GM19438 (cell line): ENCODE results near the gene TTC23.

Source experiments
- ATAC-seq: cut with Tn5 transposase; IDR thresholded peaks from one replicate; pipeline ENCODE4 v1.9.1; 2021; ENCODE audit warnings: low read depth; ENCODE audit not compliant: unreplicated experiment

TTC23 gene

DNA sequence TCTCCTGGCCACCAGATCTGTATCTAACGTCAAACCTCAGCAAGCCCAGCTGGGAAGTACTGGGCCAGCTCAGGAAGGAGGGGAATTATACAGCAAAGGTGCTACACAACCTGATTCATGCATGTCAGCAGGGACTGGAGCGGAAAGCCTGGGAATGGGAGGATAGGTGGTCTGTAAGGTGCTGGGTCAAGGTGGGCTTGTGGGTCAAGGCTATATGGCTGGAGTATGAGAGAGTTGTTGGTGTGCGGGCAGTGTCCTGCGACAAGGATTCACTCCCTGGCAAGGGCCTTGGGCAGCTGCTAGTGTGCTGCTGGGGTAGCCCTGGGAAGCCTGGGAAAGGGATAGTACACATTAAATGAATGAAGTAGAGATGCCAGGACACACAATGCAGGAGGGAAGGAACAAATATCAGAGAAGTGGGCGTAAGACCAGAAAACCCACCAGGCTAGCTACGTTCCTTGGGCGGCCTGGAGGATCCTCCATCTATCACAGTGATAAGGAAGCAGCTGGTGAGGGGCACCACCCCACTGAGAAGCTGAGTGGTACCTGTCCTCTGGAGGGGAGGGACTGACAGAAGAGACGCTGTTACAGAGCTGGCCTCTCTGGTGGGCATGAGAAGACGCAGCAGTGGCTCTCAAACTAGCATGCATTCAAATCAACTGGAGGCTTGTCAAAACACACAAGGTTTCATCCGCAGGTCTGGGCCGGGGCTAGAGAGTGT lies 153.0 kb downstream of the TTC23 start:
- ATAC-seq, result no peak

DNA sequence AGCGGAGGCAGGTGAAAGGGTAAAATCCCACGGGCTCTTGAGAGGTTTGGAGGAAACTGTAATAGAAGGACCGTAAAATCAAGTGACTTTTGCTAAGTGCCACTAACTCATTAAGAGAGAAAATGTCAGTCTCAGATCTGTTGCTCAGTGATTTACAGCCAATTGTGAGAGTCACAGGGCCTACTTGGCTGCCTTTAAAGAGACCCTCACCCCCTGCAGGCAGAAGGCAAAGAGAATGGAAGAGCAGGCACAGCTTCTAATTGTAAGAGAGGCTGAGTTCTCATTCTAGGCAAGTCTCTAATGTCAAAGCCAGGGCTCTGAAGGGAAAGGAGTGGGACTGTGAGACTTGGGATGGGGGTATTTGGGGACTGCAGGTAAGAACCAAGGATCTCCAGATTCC lies 153.8 kb downstream of the TTC23 start:
- no peak for ATAC-seq

GRCh38 chr15:99092554-99093172 lies 156.7 kb downstream of the TTC23 start:
- ATAC-seq, result no peak

DNA sequence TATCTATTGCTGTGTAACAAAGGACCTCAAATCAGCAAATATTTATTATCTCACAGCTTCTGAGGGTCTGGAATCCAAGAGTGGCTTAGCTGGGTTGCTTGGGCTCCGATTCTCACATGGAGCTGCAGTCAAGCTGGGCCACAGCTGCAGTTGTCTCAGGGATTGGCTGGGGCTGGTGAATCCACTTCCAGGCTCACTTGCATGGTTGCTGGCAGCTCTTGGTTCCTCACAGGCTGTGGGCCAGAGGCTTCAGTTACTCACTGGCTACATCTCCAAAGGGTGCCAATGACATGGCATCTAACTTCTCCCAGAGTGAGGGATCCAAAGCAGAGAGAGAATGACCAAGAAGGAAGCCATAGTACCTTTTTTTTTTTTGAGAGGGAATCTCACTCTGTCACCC lies 158.4 kb downstream of the TTC23 start:
- ATAC-seq, result no peak

DNA sequence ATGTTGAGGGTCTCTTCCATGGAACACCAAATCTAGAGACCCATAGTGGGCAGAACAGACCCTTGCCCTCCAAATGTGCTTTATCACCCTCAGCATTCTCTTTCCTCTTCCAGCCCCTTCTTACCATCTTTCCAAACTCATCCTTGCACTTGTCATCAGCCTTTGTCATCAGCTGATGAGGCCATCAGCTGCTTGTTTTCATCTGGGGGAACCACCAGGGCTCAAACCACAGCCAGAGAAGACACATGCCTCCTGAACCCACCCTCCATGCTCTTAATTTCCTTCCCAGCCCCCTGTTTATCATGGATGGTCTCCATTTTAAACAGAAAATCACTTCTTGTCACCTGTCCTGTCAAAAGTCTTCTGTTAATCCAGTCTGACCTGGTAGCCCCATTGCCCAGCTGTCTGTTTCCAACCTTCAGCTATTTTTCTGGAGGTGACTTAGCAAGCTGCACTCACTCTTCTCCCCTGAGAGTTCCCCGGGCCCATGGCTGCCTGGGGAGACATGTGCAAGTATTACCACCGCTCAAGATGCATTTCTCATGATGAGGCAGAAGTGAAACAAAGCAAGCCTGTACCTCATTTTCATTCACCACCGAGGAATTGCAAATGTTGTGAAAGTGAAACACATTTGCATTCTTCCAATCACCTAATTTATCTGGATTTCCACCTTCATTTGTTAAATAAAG lies 159.2 kb downstream of the TTC23 start:
- ATAC-seq, result peak; percentile 100

DNA sequence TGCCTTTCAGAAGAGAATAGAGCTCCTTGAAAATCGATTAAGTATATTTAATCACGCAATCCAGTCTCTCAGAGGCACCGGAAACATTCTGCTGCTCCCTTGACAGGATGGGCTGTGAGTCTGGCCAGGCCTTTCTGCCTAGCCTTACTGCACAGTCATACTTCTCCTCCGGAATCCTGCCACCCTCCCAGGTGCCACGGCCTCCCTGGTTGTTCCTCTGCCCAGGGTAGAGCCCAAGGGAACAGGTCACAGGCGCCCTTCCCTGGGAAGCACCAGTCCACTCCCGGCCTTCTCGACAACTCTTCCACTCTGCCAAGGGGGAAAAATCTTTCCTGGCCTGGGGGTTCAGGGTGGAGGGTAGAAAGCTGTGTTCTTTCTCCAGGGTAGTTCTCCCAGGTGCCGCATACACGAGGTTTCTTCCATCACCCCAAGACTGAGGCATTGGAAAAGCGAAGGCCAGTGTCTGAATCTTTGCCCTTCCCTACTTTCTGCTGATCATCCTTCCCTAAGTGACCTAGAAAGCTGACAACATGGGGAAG lies 161.9 kb downstream of the TTC23 start:
- no peak for ATAC-seq

DNA sequence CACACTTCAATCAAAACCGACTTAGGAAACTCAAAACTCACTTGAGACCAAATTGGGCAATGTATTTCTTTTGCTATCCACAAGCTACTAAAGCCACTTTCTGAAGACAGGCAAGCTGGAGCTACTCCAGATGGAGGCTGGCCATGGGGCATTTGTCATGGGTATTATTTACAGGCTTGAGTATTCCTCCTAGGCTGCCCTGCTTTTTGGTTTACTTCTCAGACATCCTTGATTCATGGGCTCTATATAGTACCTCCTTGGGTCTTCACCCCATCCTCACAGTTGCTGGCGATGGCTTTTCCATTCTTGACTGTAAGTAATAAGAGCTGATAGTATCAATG lies 163.1 kb downstream of the TTC23 start:
- ATAC-seq, result no peak
